Breast epithelium (tissue), 4 donors: ENCODE results near the gene PDE4D. TPM values are rescaled to one million over a fixed set of nuclear protein-coding genes. Genes with fewer than 3 reads are reported as not detected.

Experiments used
- DNase-seq, 2 donors: peaks; one replicate each; pipeline ENCODE4 v3.0.0-alpha.2; 2019; ENCODE audit warnings: low spot score in 2 of 2
- H3K27ac ChIP-seq, 2 donors: fragments of 200-600 bp; sonication (generic) in 1 of 2; one replicate each; pipeline ENCODE4 v1.5.1; 2016 to 2019; ENCODE audit warnings: mild to moderate bottlenecking in 1 of 2
- H3K27me3 ChIP-seq, 2 donors: fragments of 200-600 bp; sonication (generic) in 1 of 2; one replicate each; pipeline versions ENCODE4 v1.5.1 to v1.6.0; 2017 to 2019; ENCODE audit warnings: control low read depth in 1 of 2, mild to moderate bottlenecking in 1 of 2
- H3K36me3 ChIP-seq: fragments of 200-600 bp; one replicate; pipeline ENCODE4 v1.5.1; 2019
- H3K4me1 ChIP-seq, 2 donors: fragments of 200-600 bp; sonication (generic); one replicate each; pipeline ENCODE4 v1.5.1; 2016 to 2019; ENCODE audit warnings: control low read depth in 1 of 2
- H3K4me3 ChIP-seq, 3 donors: fragments of 200-600 bp; sonication (generic); 1 replicate in 2 of 3; 2 replicates in 1 of 3; pipeline ENCODE4 v1.5.1; 2016 to 2019; ENCODE audit warnings: mild to moderate bottlenecking in 3 of 3, moderate library complexity in 2 of 3
- H3K9me3 ChIP-seq, 2 donors: fragments of 200-600 bp; sonication (generic) in 1 of 2; one replicate each; pipeline ENCODE4 v1.5.1; 2016 to 2019; ENCODE audit warnings: control low read depth in 1 of 2
- CTCF ChIP-seq, 3 donors: fragments of 450-650 bp; IDR thresholded peaks; one replicate each; pipeline ENCODE4 v1.5.1; 2016 to 2017; ENCODE audit warnings: antibody characterized with exemption in 3 of 3, mild to moderate bottlenecking in 3 of 3, moderate library complexity in 3 of 3
- POLR2A ChIP-seq: fragments of 450-650 bp; IDR thresholded peaks from one replicate; pipeline ENCODE4 v1.6.1; 2016; ENCODE audit warnings: antibody characterized with exemption, mild to moderate bottlenecking, moderate library complexity
- POLR2AphosphoS5 ChIP-seq, 3 donors: sonication (generic); formaldehyde crosslinking; IDR thresholded peaks; one replicate each; pipeline ENCODE4 v1.6.1; 2017; ENCODE audit warnings: antibody characterized with exemption in 3 of 3
- intact Hi-C: fragments of 100-400 bp; cut with DNase I; formaldehyde crosslinking; loops from one replicate; pipeline ENCODE4 v1.15.1; 2023; ENCODE audit warnings: low total_unique reads
- total RNA-seq, 3 donors: library from RNA; depleted of rRNA; stranded (reverse); fragments of >200 nt; gene quantifications; one replicate each; pipeline ENCODE4 v1.1.0, GENCODE V29; 2016

The PDE4D gene
- total RNA-seq, 3 donors from 2014 or later = 14.4 to 37.4 (median 28.2) TPM

- intact Hi-C loops = no loop called here
- no peak for DNase-seq
- Histone ChIP-seq H3K27ac (no peak overlapping the region), H3K36me3 (no peaks in the 10 kb centered on the region), H3K4me1 (no peaks in the 10 kb centered on the region), H3K27me3 (no peaks in the 10 kb centered on the region), H3K9me3 (no peaks in the 10 kb centered on the region), H3K4me3 (no peak overlapping the region)
- TF ChIP-seq POLR2AphosphoS5 (IDR thresholded peaks at IDR 0.05) (no peak), POLR2A (no peak), CTCF (IDR thresholded peaks at IDR 0.05) (no peak)
These were observed 414.4 kb downstream of the PDE4D start for GRCh38 chr5:59479086-59479485.

- DNase-seq = no peak
- Histone ChIP-seq H3K27me3 (no peaks in the 10 kb centered on the region), H3K4me1 (no peaks in the 10 kb centered on the region), H3K4me3 (no peak overlapping the region), H3K27ac (no peak overlapping the region), H3K9me3 (no peaks in the 10 kb centered on the region), H3K36me3 (no peaks in the 10 kb centered on the region)
- intact Hi-C loops = no loop called here
- TF ChIP-seq POLR2AphosphoS5 (IDR thresholded peaks at IDR 0.05) = no peak
- no peak for TF ChIP-seq POLR2A
- no peak for TF ChIP-seq CTCF (IDR thresholded peaks at IDR 0.05)
These were observed 419.2 kb downstream of the PDE4D start for GRCh38 chr5:59474324-59474723.

GRCh38 chr5:59473611-59474010 is 419.9 kb downstream of the PDE4D start:
- Histone ChIP-seq H3K36me3 (no peaks in the 10 kb centered on the region), H3K4me3 (no peak overlapping the region), H3K4me1 (no peaks in the 10 kb centered on the region), H3K27ac (no peak overlapping the region), H3K27me3 (no peaks in the 10 kb centered on the region), H3K9me3 (no peaks in the 10 kb centered on the region)
- intact Hi-C loops = no loop called here
- DNase-seq = no peak
- TF ChIP-seq POLR2A (no peak), CTCF (IDR thresholded peaks at IDR 0.05) (no peak), POLR2AphosphoS5 (IDR thresholded peaks at IDR 0.05) (no peak)

GRCh38 chr5:59471463-59471862 is 422.1 kb downstream of the PDE4D start:
- H3K4me3 ChIP-seq = no peak overlapping the region
- TF ChIP-seq POLR2A (no peak), POLR2AphosphoS5 (IDR thresholded peaks at IDR 0.05) (no peak), CTCF (IDR thresholded peaks at IDR 0.05) (no peak)
- DNase-seq = no peak
- no peaks in the 10 kb centered on the region for H3K36me3 ChIP-seq
- no peaks in the 10 kb centered on the region for H3K4me1 ChIP-seq
- H3K9me3 ChIP-seq = no peaks in the 10 kb centered on the region
- no peaks in the 10 kb centered on the region for H3K27me3 ChIP-seq
- no peak overlapping the region for H3K27ac ChIP-seq
- intact Hi-C loops = no loop called here

GRCh38 chr5:59467969-59468368 is 425.6 kb downstream of the PDE4D start:
- TF ChIP-seq POLR2A = no peak
- TF ChIP-seq POLR2AphosphoS5 (IDR thresholded peaks at IDR 0.05) = no peak
- TF ChIP-seq CTCF (IDR thresholded peaks at IDR 0.05) = no peak
- no peaks in the 10 kb centered on the region for H3K4me1 ChIP-seq

More at GRCh38 chr5:59467969-59468368, 425.6 kb downstream of the PDE4D start:
- no peak for DNase-seq
- H3K36me3 ChIP-seq = no peaks in the 10 kb centered on the region
- H3K4me3 ChIP-seq = no peak overlapping the region
- no peaks in the 10 kb centered on the region for H3K9me3 ChIP-seq
- no peak overlapping the region for H3K27ac ChIP-seq
- H3K27me3 ChIP-seq = no peaks in the 10 kb centered on the region
- intact Hi-C loops = no loop called here
